AG04450 (cell line): Measurements from ENCODE around the gene SOS2. TPM values are rescaled to one million over a fixed set of nuclear protein-coding genes. Genes with fewer than 3 reads are reported as not detected.

ENCODE experiments used
- CTCF ChIA-PET: fragments of 300-600, 350-600 bp; formaldehyde crosslinking; extraction: SDS; loops from one replicate; lab custom pipeline; 2022; ENCODE audit warnings: antibody characterized with exemption, inconsistent platforms; lab: Charles Lee
- POLR2A ChIA-PET: fragments of 350-600 bp; formaldehyde crosslinking; extraction: SDS; loops from one replicate; lab custom pipeline; 2021; ENCODE audit warnings: antibody characterized with exemption, inconsistent platforms; lab: Yijun Ruan, JAX
- DNase-seq: peaks from one replicate; pipeline ENCODE4 v3.0.0-alpha.2; 2011; ENCODE audit warnings: low read depth, low spot score
- H3K27ac ChIP-seq: one replicate; pipeline ENCODE4 v1.5.1; 2012; ENCODE audit warnings: low read depth, low read length, control low read depth
- H3K27me3 ChIP-seq: one replicate; pipeline ENCODE4 v1.6.0; 2012; ENCODE audit warnings: low read length; ENCODE audit not compliant: control insufficient read depth, insufficient read depth
- H3K4me3 ChIP-seq: 2 replicates; pipeline ENCODE4 v1.5.1; 2011; ENCODE audit warnings: mild to moderate bottlenecking, low read depth, low read length, control low read depth
- H3K9me3 ChIP-seq: 2 replicates; pipeline ENCODE4 v1.5.1; 2012; ENCODE audit warnings: low read length; ENCODE audit not compliant: control insufficient read depth, insufficient read depth
- CTCF ChIP-seq: IDR thresholded peaks from 2 replicates; pipeline ENCODE4 v1.5.1; 2011; ENCODE audit warnings: low read depth, low read length, control low read depth, inconsistent platforms
- polyA plus RNA-seq: library from polyadenylated mRNA; depleted of rRNA; stranded (reverse); fragments of >200 nt; gene quantifications from 2 replicates; pipeline ENCODE4 v1.2.3, GENCODE V29; 2011

SOS2 gene
- polyA plus RNA-seq, 1 experiment: 17.8 TPM

GRCh38 chr14:50139192-50139591, 92.2 kb downstream of the SOS2 start:
- no peaks in the 10 kb centered on the region for H3K27me3 ChIP-seq
- no peaks in the 10 kb centered on the region for H3K9me3 ChIP-seq
- CTCF ChIA-PET: interaction anchor here (1.0 to 1.2 kb wide), 3 partner anchors 9 to 285 kb away, joined by 3 to 5 read pairs (median 4); no protein-coding TSS in a partner anchor
- DNase-seq: no peak
- POLR2A ChIA-PET: no interaction called here
- no peak for TF ChIP-seq CTCF
- no peak overlapping the region for H3K27ac ChIP-seq
- H3K4me3 ChIP-seq: no peak overlapping the region

GRCh38 chr14:50127802-50128201, 103.6 kb downstream of the SOS2 start:
- ChIA-PET POLR2A (no interaction called here), CTCF (no interaction called here)

GRCh38 chr14:50123062-50123461, 108.3 kb downstream of the SOS2 start:
- Histone ChIP-seq H3K4me3 (no peak overlapping the region), H3K9me3 (no peaks in the 10 kb centered on the region), H3K27ac (no peak overlapping the region), H3K27me3 (no peaks in the 10 kb centered on the region)
- ChIA-PET CTCF (no interaction called here), POLR2A (no interaction called here)
- no peak for DNase-seq
- TF ChIP-seq CTCF: no peak

More at GRCh38 chr14:50127802-50128201, 103.6 kb downstream of the SOS2 start:
- no peaks in the 10 kb centered on the region for H3K9me3 ChIP-seq
- DNase-seq: no peak
- H3K27ac ChIP-seq: no peak overlapping the region
- no peak for TF ChIP-seq CTCF
- no peak overlapping the region for H3K4me3 ChIP-seq
- no peaks in the 10 kb centered on the region for H3K27me3 ChIP-seq

- Histone ChIP-seq H3K27me3 (no peaks in the 10 kb centered on the region), H3K4me3 (no peak overlapping the region), H3K9me3 (no peaks in the 10 kb centered on the region), H3K27ac (no peak overlapping the region)
- TF ChIP-seq CTCF: no peak
- ChIA-PET CTCF (no interaction called here), POLR2A (no interaction called here)
- DNase-seq: no peak
Observed at GRCh38 chr14:50122291-50122690, 109.1 kb downstream of the SOS2 start.

GRCh38 chr14:50121486-50121885, 109.9 kb downstream of the SOS2 start:
- Histone ChIP-seq H3K4me3 (no peak overlapping the region), H3K9me3 (no peaks in the 10 kb centered on the region), H3K27me3 (no peaks in the 10 kb centered on the region), H3K27ac (no peak overlapping the region)
- CTCF ChIA-PET: no interaction called here
- POLR2A ChIA-PET: no interaction called here
- DNase-seq: no peak
- no peak for TF ChIP-seq CTCF
